Stimulated activated CD8-positive, alpha-beta memory T cell treated with anti-CD3 and anti-CD28 coated beads, Interleukin-4, amount 100 ng/mL, for 48 hours (primary cell): ENCODE data around the gene EML5.
A peak's percentile ranks its signal among the peaks of the same experiment; 100 is the strongest.

ENCODE experiments used
- DNase-seq: peaks from one replicate; pipeline ENCODE4 v3.0.0-alpha.2; 2020

The EML5 gene

DNA sequence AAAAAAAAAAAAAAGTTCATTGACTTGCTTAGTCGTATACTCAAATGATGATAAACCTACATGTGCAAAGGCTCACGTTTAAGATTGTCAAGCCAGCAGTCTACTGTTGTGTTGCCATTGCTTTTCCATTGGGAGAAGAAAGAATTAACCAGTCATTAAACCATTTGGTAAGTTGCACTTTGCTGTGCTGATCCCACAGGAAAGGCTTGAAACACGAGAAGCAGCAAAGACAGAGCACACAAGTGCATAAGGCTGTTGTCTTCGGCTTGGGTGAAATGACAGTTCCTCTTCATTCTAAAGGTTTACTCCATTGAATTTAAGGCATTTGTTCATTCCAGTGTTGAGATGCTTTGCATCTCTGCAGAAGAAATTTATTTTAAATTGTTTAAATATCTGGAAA is 179.8 kb downstream of the EML5 start:
- DNase-seq: no peak

DNA sequence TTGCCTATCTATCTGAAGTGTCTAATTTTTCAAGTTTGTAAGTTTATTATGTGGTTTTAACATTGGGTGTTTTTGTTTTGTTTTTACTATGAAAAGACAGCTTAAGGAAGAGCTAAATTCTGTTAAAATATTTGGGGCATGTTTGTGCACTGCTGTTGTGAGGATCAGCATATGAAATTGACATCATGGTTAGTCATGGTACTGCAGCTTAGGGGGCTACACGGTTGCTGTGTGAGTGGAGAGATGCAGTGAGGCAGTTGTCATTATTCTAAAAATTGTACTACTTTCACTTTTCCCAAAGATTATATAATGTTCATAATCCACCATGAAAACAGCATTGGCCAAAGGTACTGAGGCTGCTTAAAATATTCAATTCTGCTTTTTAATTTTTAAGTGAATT is 180.9 kb downstream of the EML5 start:
- DNase-seq: no peak

DNA sequence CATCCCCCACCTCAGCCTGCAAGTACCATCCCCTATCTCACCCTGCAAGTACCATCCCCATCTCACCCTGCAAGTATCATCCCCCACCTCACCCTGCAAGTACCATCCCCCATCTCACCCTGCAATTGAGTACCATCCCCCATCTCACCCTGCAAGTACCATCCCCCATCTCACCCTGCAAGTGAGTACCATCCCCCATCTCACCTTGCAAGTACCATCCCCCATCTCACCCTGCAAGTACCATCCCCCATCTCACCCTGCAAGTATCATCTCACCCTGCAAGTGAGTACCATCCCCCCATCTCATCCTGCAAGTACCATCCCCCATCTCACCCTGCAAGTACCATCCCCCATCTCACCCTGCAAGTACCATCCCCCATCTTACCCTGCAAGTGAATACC is 184.9 kb downstream of the EML5 start:
- DNase-seq: no peak

DNA sequence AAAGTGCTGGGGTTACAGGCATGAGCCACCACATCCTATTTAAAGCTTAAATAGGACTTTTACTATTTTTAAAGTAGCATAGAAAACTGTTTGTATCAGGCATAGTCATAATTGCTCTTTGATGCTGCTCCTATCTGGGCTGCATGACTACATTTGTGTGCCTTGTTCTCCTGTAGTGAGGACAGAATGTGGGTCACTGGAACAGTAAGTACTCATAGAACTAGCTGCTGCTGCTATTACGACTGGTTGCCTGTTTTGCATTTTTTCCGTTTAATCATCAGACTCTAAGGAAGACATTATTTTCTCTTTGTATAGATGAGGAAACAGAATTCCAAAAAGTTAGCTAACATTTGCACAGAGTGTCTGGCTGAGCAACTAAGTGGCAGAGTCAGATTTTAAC is 187.2 kb downstream of the EML5 start:
- DNase-seq: no peak

DNA sequence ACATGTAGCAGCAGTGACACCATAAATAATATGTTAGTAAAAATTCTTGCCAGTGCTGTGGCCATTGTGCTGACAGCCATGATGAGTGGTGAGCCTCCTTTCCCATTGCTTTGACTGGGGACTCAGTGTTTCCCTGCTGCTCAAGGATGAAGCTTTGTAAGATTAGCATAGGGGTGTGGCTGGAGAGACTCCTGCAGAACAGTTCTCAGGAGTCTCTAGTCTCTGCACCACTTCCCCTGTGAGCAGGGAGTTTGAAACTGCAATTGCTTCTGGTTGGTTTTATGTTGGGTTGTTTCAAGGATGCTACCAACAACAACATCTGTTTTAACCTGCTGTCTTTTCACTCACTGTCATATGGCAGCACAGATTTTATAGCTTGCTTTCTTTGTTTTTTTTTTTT is 188.5 kb downstream of the EML5 start:
- no peak for DNase-seq

DNA sequence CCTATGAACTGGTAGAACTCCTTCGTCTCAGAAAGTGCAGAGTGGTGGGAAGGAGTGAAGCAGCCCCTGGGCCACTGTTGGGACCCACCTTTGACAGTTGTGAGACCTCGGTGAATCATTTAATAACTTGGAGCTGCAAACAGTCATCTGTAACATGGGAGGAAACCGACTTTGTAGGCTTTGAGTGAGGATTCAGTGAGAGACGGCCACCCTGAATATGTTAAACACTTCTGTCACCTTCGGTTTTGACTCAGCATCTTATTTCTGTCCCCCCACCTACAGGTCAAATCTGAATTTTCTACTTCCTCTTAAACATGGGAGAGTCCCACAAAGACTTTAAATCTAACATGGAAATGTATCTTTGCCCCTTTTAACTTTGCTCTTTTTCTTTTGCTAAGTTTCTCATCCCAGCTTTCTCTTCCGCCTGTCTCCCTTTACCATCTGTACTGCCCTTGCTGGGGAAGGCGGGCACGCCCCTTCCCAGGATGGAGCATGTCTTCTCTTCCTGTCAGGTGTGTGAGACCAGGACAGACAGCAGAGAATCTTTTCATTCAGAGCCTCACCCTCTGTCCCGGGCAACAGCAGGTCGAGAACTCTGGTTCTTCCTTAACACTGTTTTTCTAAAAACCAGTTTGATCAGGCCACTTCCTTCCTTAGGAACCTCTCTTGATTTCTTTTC is 192.9 kb downstream of the EML5 start:
- DNase-seq: peak; percentile 45

DNA sequence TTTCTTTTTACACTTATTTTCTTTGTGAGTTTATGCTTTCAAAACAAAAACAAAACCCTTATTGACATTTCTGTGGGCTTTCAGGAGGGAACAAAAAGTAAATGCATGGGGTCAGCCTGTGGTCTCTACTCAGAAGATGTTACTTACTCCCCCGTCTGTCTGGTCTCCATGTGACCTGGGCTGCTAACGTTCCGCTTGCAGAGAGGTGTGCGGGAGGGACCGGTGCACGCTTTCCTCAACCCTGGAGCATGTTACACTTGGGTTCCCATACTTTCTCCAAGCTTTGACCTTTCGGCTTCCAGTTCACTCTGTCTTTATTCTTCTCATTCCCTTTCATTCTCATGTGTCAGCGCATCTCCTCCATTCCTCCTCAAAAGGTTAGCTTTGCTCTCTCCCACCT is 193.4 kb downstream of the EML5 start:
- DNase-seq: no peak

DNA sequence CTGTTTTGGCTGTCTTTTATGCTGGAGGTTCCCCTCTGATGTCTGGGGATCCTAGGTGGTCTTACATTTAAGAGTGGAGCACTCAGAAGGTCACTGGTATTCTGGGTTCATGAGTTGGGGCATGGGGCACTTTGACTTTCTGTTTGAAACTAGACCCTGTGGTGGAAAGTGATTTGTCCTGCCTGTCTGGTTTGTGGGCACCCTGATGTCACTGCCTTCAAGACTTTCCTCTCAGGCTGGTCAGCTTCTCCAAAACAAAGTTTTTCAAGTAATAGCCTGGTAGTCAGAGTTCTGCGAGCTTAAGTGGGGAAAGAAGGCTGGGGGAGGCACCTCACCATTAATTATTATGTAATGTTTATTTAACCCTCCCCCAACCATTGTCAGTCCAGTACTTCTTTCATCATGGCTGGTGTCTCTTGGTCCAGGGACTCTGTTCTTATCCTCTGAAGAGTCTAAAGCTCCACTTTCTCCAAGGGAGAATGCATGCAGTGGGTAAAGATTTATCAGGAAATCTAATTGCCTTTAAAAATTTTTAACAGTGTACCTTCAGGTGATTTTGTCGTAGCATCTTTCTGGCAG is 194.6 kb downstream of the EML5 start:
- DNase-seq: no peak

DNA sequence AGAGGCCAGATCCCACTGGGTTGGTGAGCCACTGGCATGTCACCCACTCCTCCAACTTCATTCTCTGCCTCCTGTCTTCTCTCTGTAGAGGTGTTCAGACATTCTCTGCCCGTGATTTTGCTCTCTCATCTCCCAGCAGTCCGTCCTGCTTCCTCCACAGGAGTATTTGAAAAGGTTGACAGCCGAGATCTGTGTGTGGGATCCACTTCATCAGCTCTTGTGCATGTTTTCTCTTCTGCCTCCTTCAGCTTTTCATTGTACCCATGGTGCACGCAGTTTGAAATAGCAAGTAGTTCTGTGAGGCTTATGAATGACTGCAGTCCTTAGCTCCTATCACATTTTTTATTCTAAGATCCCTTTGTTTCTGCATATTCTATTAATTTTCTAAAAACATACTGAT is 195.2 kb downstream of the EML5 start:
- DNase-seq: no peak

DNA sequence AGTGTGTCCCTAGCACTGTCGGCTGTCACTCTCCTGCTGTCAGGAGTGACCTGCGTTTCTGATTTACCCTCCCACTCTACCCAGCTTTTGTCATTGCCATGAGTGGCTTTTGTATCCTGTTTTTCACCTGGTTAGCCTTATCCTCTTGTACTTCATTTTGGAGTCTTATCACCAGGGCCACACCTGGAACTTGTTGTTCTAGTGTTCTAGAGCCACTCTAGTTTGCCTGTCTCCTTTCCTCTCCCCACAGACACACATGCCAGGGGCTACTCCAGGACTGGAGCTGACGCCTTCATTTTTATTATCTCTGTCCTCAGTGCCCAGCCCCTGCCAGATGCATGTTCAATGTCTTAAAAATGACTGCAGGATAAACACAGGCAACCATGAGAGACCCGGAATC is 195.7 kb downstream of the EML5 start:
- DNase-seq: no peak

DNA sequence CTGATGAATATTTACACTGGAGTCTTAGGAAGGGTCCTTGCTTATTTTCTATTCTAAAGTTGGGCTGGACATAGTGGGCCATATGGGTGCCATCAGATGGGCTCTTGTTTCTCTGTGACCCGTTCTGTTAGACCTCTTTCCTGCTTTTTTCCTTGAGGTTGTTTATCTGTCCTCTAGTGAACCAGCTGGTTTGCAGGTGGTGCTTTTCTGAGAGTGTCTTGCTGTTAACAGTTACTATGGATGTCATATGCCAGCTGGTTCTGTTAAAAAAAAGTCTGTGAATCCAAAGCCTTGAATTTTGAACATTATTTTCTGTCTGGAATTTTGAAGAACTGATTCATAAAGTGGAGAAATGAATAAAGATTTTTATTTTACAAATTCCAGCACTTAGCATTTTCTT is 200.7 kb downstream of the EML5 start:
- no peak for DNase-seq

DNA sequence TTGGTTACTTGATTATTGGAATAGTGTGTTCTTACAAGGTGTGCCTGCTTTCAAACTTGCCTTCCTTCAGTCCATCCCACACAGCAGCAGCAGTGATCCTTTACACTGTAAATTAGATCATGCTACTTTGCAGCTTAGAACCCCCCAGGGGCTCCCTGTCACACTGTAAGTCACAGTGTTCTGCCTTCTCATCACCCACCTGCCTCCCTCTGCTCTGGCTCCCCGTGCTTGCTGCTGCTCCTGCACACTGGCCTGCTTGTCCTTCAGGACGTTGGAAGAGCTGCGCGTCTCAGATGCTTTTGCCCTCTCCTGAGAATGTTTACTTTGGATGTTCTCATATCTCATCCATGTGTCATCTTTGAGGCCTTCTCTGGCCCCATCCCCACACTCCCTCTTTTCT is 202.6 kb downstream of the EML5 start:
- DNase-seq: no peak

DNA sequence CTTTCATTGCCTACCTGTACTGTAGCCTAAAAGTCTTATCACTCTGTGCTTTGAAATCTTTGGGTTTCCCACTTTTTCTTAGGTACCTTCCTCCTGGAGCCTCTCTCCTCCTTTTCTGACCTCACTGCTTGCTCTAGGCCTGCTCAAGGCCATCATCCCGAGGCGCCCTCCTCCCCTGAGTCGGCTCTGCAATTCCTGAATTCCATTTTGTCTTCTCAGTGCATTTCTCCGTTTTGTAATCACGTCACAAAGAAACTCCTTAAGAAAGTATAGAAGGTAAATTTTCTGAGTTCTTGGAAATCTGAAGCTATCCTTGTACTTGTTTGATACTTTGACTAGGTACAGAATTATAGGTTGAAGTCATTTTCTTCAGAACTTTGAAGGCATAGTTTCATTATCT is 204.7 kb downstream of the EML5 start:
- DNase-seq: no peak

DNA sequence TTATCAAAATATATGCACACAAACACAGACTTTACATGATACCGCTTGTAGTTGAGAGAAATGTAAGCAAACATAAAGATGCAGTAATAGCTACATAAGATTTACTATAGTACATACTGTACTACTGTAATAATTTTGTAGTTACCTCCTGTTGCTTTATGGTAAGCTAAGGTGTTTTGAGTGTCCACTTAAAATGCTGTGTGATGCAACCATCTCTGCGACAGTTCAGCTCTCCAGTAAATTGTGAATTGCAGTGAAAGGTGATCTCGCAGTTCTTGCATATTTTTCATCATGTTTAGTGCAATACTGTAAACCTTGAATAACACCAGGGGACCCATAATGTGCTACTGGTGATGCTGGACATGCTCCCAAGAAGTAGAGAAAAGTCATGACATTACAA is 208.3 kb downstream of the EML5 start:
- DNase-seq: no peak

DNA sequence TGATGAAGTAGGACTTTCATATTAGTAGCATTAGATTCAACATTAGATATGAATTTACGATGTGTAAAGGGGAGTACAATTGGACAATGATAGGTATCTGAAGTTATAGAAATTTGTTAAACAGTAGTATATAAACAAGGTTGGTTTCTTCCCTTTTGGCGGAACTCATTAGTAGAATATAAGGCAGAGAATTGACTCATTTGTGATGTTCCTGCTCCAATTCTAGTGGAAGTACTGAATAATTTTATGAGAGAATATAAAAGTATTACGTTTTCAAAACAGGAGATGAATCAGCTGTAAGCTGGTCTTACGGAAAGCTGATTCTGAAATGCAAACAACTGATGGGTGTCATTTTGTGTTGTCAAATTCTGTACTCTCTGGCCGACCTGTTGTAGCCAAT is 216.5 kb downstream of the EML5 start:
- no peak for DNase-seq

DNA sequence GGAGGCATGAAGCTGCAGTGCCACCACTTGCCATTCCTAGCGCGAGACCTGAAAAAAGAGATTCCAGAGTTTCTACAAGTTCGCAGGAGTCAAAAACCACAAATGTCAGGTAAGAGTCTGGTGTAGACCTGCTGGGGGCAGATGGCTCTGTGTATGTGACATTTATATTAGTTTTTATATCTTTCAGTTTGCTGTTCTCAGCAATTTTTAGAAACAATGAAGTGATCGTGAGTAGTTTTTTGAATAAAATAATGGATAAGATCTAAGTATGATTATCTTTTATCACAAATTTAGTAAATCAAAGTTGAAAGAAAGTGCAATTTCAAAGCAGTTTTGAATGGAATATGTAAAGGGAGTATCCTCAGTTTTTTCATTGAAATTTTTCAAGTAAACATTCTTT is 220.6 kb downstream of the EML5 start:
- no peak for DNase-seq

DNA sequence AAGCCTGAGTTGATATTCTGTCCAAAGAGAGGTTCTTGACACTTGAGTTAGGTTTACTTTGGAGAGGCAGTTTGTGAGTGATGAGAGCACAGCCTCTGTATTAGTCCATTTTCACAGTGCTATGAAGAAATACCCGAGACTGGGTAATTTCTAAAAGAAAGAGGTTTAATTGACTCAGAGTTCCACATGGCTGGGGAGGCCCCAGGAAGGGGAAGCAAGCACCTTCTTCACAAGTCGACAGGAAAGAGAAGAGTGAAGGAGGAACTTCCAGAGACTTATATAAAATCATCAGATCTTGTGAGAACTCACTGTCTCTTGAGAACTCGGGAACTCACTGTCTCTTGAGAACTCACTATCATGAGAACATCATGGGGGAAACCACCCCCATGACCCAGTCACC is 224.6 kb downstream of the EML5 start:
- no peak for DNase-seq

DNA sequence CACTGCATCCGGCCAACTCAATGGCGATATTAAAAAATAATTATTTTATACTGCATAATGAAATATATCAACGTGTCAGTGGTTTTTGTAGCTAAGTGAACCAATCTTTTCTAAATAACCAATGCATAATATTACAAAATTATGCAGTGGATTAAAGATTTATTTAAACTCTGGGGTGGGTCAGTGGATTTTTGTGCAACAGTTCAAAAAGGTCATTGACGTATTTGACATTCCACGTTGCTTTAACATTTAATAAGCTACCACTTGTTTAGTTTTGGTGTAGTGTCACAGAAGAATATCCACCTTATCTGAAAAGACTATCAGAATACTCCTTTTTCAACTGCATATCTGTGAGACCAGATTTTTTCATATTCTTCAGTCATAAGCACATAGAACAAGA is 227.3 kb downstream of the EML5 start:
- no peak for DNase-seq

DNA sequence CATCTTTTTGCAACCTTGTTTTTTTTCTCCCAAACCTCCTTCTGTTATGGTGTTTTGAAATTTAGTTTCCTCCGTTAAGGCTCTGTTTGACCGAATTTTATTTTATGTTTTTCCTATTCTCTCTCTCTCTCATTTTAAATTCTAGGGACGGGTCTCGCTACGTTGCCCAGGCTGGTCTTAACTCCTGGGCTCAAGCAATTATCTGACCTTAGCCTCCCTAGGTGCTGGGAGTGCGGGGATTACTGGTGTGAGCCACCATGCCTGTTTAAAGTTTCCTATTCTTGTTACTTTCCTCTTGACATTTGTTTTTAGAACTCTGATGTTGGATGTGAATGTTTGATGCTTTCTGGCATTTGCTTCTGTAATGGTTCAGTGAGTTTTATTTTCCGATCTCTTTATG is 228.9 kb downstream of the EML5 start:
- no peak for DNase-seq

DNA sequence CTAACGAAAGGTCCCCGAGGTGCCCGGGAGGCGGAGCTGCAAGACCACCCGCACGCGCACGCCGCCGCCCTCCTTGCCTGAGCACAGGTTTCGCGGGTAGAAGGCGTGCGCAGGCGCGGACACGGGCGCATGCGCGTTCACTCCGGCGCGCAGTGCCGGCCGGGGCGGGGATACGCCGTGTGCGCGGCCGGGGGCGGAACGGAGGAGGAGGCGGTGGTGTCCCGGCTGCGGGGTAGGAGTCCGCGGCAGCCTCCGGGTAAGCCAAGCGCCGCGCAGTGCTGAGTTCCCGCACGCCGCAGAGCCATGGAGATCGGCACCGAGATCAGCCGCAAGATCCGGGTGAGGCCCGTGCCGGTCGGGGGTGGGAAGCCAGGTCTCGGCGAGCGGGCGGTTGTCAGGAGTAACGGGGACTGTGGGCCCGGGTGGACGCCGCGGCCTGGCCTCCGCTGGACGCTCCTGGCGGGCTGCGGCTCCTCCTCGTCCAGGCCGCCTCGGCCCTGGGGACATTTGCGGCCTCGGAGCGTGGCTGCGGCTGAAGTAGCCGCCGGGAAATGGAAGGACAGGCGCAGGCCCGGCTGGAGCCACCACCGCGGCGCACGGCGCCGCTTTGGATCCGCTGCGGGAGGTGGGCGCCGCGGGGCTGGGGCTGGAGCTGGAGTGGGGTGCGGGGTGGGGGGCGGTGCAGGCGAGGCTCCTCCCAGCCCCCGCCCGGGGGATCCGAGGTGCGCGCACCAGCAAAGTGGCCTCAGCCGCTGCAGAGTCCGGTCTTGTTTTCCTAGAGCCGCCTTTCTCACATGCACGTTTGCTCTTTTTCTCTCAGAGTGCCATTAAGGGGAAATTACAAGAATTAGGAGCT is 229.7 kb downstream of the EML5 start, which contains the start of gene ZC3H14:
Gene ZC3H14 (plus strand): TSS at position 207 of the 856 bp plus-strand sequence. CDS start 97 bp downstream, at position 304.
- DNase-seq: peak; percentile 91

DNA sequence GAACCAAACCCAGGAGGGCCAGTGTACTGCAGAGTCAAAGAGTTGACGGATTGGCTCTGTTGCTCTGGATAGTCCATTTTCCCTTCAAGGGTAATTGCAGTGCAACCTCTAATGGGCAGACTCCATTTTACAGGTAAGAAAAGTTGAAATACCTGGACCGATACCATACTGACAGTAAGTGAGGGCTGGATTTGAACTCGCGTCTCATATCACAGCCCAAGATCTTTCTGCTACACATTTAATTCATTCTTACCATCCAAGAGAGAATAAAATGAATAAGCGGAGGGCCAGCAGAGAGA is 230.3 kb downstream of the EML5 start:
- DNase-seq: no peak
